K562 (cell line): ENCODE data around the gene PDE11A. TPM values are rescaled to one million over a fixed set of nuclear protein-coding genes. Genes with fewer than 3 reads are reported as not detected.

ENCODE experiments used
- ATF7 ChIP-seq: fragments of 450-650 bp; IDR thresholded peaks from 2 replicates; pipeline ENCODE4 v1.7.1; 2014; ENCODE audit warnings: mild to moderate bottlenecking, moderate library complexity
- CEBPB ChIP-seq: fragments of 450-650 bp; IDR thresholded peaks from 2 replicates; pipeline ENCODE4 v1.6.1; 2016; ENCODE audit warnings: missing genetic modification characterization, missing compliant biosample characterization
- CTBP1 ChIP-seq: fragments of 450-650 bp; IDR thresholded peaks from 2 replicates; pipeline ENCODE4 v1.6.1; 2016; ENCODE audit warnings: borderline replicate concordance
- DDX20 ChIP-seq: fragments of 450-650 bp; IDR thresholded peaks from 2 replicates; pipeline ENCODE4 v1.6.1; 2016; ENCODE audit warnings: missing genetic modification characterization, low read depth, mild to moderate bottlenecking, missing compliant biosample characterization, moderate library complexity
- HDAC8 ChIP-seq: fragments of 450-650 bp; IDR thresholded peaks from 2 replicates; pipeline ENCODE4 v1.6.1; 2016; ENCODE audit warnings: mild to moderate bottlenecking, missing genetic modification characterization, moderate library complexity, missing compliant biosample characterization
- JUN ChIP-seq, 2 experiments: sonication (generic) in 1 of 2; formaldehyde crosslinking in 1 of 2; IDR thresholded peaks; 2 replicates each; pipeline versions ENCODE4 v1.6.1 to v1.8.0; 2012 to 2022; ENCODE audit warnings: borderline replicate concordance in 2 of 2, mild to moderate bottlenecking in 2 of 2, improper control_type of control experiment in 1 of 2, low read depth in 1 of 2, low read length in 1 of 2, missing genetic modification reagents in 1 of 2
- NFIC ChIP-seq: fragments of 450-650 bp; IDR thresholded peaks from 2 replicates; pipeline ENCODE4 v1.6.1; 2017; ENCODE audit warnings: mild to moderate bottlenecking, inconsistent platforms
- polyA plus RNA-seq, 8 experiments: library from polyadenylated mRNA; depleted of rRNA in 4 of 8; stranded (reverse) in 5 of 8; unstranded in 3 of 8; fragments of >200 nt; fragmentation: Nextera tagmentation in 2 of 8; fragmentation: Illumina TruSeq in 1 of 8; extraction: Ambion mirVana in 2 of 8; extraction: Trizol in 1 of 8; gene quantifications; 2 replicates each; pipeline versions ENCODE4 v1.2.1 to v1.2.3, GENCODE V29; 2011 to 2014; ENCODE audit warnings: inconsistent platforms in 1 of 8, missing spikeins in 1 of 8
- total RNA-seq, 7 experiments: library from RNA; depleted of rRNA in 6 of 7; stranded (reverse); fragments of >200 nt in 6 of 7; fragmentation: Illumina TruSeq in 2 of 7; extraction: Trizol in 2 of 7; gene quantifications; 2 replicates each; pipeline versions ENCODE4 v1.2.1 to v1.2.3, GENCODE V29; 2011 to 2021; ENCODE audit warnings: low replicate concordance in 1 of 7
- TF ChIP-seq, protein P1 (sequence below): sonication (generic); formaldehyde crosslinking; IDR thresholded peaks from 2 replicates; pipeline ENCODE4 v1.9.0; 2022; ENCODE audit warnings: mild to moderate bottlenecking, missing genetic modification reagents
- TF ChIP-seq, protein P2 (sequence below): sonication (generic); formaldehyde crosslinking; IDR thresholded peaks from 2 replicates; pipeline ENCODE4 v1.8.0; 2022; ENCODE audit warnings: missing genetic modification reagents, mild to moderate bottlenecking, borderline replicate concordance

The PDE11A gene
- total and polyA plus RNA-seq, 9 of the 15 experiments (the other 6 are each of a cell fraction or from before 2014, with no cell fraction given): 3.2 to 22.1 (median 5.7) TPM

DNA sequence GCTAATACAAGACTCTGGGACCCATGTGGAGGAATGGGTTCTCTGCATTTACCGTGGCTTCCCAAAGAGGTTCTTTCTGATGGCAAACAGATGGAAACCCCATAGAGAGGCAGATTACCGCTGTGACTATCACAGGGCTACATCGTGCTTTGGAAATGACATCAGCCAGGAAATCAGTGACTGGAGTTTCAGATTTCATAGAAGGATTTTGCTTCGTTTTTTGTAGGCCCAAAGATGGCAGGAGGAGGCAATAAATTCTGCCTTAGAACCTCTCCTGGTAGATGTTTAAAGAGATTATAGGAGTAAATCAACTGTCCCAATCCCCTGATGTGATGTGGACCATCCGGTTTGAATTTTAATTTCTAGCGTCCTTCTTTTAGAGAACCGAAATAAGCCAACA, 465.9 kb downstream of the PDE11A start (continued):
- peak; percentile 35; the same call in 1 of the 2 replicates for TF ChIP-seq CTBP1
- TF ChIP-seq ATF7: peak; percentile 67; the same call in 1 of the 2 replicates
- TF ChIP-seq, protein P1, sequence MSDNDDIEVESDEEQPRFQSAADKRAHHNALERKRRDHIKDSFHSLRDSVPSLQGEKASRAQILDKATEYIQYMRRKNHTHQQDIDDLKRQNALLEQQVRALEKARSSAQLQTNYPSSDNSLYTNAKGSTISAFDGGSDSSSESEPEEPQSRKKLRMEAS (CRISPR knock-in tag): no peak
- TF ChIP-seq, protein P2, sequence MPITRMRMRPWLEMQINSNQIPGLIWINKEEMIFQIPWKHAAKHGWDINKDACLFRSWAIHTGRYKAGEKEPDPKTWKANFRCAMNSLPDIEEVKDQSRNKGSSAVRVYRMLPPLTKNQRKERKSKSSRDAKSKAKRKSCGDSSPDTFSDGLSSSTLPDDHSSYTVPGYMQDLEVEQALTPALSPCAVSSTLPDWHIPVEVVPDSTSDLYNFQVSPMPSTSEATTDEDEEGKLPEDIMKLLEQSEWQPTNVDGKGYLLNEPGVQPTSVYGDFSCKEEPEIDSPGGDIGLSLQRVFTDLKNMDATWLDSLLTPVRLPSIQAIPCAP (CRISPR knock-in tag): no peak
- TF ChIP-seq HDAC8 (tag): no peak
- no peak for TF ChIP-seq DDX20 (tag)
- TF ChIP-seq NFIC: no peak
- no peak for TF ChIP-seq CEBPB
- peak; percentile 55; the same call in 1 of the 2 replicates for TF ChIP-seq JUN (IDR thresholded peaks at IDR 0.05; ENCODE audit: borderline replicate concordance, low read depth, low read length)
- TF ChIP-seq JUN (CRISPR knock-in tag; IDR thresholded peaks at IDR 0.05; ENCODE audit: borderline replicate concordance): no peak
